ENCODE results near the gene MME. TPM values are rescaled to one million over a fixed set of nuclear protein-coding genes. Genes with fewer than 3 reads are reported as not detected.

Gene MME
- total RNA-seq (2021) = 23.7 to 24.4 TPM (median 23.9 TPM) in 3 replicates
- percentile 49 among the genes with signal in this experiment for Bru-seq, nascent RNA
- long read RNA-seq, experiment 1, full-length matches to known transcripts = 45 of 82 reads
- long read RNA-seq, experiment 1, partial matches to known transcripts = 15 of 82 reads
- long read RNA-seq, experiment 1, other reads (novel, unspliced or antisense) = 22 of 82 reads
- long read RNA-seq, experiment 2, transcript MME-201 (23 exons, 2,360 nt) = major isoform, 7 of 21 reads
- long read RNA-seq, experiment 2, partial matches to known transcripts = 4 of 21 reads
- long read RNA-seq, experiment 2, other reads (novel, unspliced or antisense) = 10 of 21 reads
- long read RNA-seq, experiment 3, partial matches to known transcripts = 1 of 3 reads
- long read RNA-seq, experiment 3, other reads (novel, unspliced or antisense) = 2 of 3 reads

GRCh38 chr3:155079746-155080487 is at the start of gene MME:
Gene MME (plus strand): TSS chr3:155080319. CDS start chr3:155084168, 3,849 bp downstream.
- peak; percentile 82 for DNase-seq (ENCODE audit: low spot score)
- Mint-ChIP-seq H3K4me3 (peak within 1 kb of the TSS; percentile 92), H3K9me3 (peaks cover 12% of the 10 kb centered on the region), H3K27ac (peak within 1 kb of the TSS; percentile 93), H3K27me3 (ENCODE audit: low read depth) (peaks cover 26% of the 10 kb centered on the region), H3K4me1 (peaks cover 38% of the 10 kb centered on the region), H3K36me3 (peaks cover 8% of the 10 kb centered on the region; the same call in 1 of the 2 replicates)
- ChIA-PET CTCF (interaction anchor here (0.6 to 1.1 kb wide), 2 partner anchors 176 to 250 kb away, joined by 3 to 6 read pairs; no protein-coding TSS in a partner anchor), POLR2A (interaction anchor here (0.5 kb wide), 1 partner anchor 539 kb away, joined by 3 read pairs; no protein-coding TSS in a partner anchor)
- peak; percentile 94 for ATAC-seq
- TF ChIP-seq ZNF121 (CRISPR knock-in tag; IDR thresholded peaks at IDR 0.05) (no peak), ZNF423 (CRISPR knock-in tag; IDR thresholded peaks at IDR 0.05) (no peak), GABPB1 (CRISPR knock-in tag; IDR thresholded peaks at IDR 0.05) (no peak), USF2 (CRISPR knock-in tag; IDR thresholded peaks at IDR 0.05) (no peak), ETV6 (CRISPR knock-in tag; IDR thresholded peaks at IDR 0.05) (peak; percentile 83), ZSCAN18 (CRISPR knock-in tag; IDR thresholded peaks at IDR 0.05) (no peak), PRRX2 (CRISPR knock-in tag; IDR thresholded peaks at IDR 0.05) (no peak), FOXK1 (CRISPR knock-in tag; IDR thresholded peaks at IDR 0.05) (peak; percentile 26), NR2C2 (CRISPR knock-in tag; IDR thresholded peaks at IDR 0.05) (no peak), IRF1 (CRISPR knock-in tag; IDR thresholded peaks at IDR 0.05) (no peak), ZBTB43 (CRISPR knock-in tag; IDR thresholded peaks at IDR 0.05) (0 out of 2 replicates have a peak, but pooled peaks have one; percentile 29), CTCF (IDR thresholded peaks at IDR 0.05) (no peak)
- TF ChIP-seq, protein P1, sequence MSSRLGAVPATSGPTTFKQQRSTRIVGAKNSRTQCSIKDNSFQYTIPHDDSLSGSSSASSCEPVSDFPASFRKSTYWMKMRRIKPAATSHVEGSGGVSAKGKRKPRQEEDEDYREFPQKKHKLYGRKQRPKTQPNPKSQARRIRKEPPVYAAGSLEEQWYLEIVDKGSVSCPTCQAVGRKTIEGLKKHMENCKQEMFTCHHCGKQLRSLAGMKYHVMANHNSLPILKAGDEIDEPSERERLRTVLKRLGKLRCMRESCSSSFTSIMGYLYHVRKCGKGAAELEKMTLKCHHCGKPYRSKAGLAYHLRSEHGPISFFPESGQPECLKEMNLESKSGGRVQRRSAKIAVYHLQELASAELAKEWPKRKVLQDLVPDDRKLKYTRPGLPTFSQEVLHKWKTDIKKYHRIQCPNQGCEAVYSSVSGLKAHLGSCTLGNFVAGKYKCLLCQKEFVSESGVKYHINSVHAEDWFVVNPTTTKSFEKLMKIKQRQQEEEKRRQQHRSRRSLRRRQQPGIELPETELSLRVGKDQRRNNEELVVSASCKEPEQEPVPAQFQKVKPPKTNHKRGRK (CRISPR knock-in tag; IDR thresholded peaks at IDR 0.05; ENCODE audit: borderline replicate concordance) = no peak
- TF ChIP-seq, protein P2, sequence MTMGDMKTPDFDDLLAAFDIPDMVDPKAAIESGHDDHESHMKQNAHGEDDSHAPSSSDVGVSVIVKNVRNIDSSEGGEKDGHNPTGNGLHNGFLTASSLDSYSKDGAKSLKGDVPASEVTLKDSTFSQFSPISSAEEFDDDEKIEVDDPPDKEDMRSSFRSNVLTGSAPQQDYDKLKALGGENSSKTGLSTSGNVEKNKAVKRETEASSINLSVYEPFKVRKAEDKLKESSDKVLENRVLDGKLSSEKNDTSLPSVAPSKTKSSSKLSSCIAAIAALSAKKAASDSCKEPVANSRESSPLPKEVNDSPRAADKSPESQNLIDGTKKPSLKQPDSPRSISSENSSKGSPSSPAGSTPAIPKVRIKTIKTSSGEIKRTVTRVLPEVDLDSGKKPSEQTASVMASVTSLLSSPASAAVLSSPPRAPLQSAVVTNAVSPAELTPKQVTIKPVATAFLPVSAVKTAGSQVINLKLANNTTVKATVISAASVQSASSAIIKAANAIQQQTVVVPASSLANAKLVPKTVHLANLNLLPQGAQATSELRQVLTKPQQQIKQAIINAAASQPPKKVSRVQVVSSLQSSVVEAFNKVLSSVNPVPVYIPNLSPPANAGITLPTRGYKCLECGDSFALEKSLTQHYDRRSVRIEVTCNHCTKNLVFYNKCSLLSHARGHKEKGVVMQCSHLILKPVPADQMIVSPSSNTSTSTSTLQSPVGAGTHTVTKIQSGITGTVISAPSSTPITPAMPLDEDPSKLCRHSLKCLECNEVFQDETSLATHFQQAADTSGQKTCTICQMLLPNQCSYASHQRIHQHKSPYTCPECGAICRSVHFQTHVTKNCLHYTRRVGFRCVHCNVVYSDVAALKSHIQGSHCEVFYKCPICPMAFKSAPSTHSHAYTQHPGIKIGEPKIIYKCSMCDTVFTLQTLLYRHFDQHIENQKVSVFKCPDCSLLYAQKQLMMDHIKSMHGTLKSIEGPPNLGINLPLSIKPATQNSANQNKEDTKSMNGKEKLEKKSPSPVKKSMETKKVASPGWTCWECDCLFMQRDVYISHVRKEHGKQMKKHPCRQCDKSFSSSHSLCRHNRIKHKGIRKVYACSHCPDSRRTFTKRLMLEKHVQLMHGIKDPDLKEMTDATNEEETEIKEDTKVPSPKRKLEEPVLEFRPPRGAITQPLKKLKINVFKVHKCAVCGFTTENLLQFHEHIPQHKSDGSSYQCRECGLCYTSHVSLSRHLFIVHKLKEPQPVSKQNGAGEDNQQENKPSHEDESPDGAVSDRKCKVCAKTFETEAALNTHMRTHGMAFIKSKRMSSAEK (CRISPR knock-in tag; IDR thresholded peaks at IDR 0.05; ENCODE audit: borderline replicate concordance) = no peak
- TF ChIP-seq, protein P3, sequence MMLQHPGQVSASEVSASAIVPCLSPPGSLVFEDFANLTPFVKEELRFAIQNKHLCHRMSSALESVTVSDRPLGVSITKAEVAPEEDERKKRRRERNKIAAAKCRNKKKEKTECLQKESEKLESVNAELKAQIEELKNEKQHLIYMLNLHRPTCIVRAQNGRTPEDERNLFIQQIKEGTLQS (CRISPR knock-in tag; conservative IDR thresholded peaks at IDR 0.05) = no peak
- TF ChIP-seq, protein P4, sequence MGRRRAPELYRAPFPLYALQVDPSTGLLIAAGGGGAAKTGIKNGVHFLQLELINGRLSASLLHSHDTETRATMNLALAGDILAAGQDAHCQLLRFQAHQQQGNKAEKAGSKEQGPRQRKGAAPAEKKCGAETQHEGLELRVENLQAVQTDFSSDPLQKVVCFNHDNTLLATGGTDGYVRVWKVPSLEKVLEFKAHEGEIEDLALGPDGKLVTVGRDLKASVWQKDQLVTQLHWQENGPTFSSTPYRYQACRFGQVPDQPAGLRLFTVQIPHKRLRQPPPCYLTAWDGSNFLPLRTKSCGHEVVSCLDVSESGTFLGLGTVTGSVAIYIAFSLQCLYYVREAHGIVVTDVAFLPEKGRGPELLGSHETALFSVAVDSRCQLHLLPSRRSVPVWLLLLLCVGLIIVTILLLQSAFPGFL (CRISPR knock-in tag; IDR thresholded peaks at IDR 0.05; ENCODE audit: borderline replicate concordance) = no peak
- TF ChIP-seq, protein P5, sequence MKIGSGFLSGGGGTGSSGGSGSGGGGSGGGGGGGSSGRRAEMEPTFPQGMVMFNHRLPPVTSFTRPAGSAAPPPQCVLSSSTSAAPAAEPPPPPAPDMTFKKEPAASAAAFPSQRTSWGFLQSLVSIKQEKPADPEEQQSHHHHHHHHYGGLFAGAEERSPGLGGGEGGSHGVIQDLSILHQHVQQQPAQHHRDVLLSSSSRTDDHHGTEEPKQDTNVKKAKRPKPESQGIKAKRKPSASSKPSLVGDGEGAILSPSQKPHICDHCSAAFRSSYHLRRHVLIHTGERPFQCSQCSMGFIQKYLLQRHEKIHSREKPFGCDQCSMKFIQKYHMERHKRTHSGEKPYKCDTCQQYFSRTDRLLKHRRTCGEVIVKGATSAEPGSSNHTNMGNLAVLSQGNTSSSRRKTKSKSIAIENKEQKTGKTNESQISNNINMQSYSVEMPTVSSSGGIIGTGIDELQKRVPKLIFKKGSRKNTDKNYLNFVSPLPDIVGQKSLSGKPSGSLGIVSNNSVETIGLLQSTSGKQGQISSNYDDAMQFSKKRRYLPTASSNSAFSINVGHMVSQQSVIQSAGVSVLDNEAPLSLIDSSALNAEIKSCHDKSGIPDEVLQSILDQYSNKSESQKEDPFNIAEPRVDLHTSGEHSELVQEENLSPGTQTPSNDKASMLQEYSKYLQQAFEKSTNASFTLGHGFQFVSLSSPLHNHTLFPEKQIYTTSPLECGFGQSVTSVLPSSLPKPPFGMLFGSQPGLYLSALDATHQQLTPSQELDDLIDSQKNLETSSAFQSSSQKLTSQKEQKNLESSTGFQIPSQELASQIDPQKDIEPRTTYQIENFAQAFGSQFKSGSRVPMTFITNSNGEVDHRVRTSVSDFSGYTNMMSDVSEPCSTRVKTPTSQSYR (CRISPR knock-in tag; IDR thresholded peaks at IDR 0.05) = peak; percentile 61; the same call in 1 of the 2 replicates

Data from WTC11 (cell line).